ENCODE results near the gene ASTN2.
"Not testable (repeated sequence)": the region's sequence is repeated elsewhere in the genome, so short reads cannot be mapped to it uniquely, and the experiment has no call there.

ASTN2 gene

DNA sequence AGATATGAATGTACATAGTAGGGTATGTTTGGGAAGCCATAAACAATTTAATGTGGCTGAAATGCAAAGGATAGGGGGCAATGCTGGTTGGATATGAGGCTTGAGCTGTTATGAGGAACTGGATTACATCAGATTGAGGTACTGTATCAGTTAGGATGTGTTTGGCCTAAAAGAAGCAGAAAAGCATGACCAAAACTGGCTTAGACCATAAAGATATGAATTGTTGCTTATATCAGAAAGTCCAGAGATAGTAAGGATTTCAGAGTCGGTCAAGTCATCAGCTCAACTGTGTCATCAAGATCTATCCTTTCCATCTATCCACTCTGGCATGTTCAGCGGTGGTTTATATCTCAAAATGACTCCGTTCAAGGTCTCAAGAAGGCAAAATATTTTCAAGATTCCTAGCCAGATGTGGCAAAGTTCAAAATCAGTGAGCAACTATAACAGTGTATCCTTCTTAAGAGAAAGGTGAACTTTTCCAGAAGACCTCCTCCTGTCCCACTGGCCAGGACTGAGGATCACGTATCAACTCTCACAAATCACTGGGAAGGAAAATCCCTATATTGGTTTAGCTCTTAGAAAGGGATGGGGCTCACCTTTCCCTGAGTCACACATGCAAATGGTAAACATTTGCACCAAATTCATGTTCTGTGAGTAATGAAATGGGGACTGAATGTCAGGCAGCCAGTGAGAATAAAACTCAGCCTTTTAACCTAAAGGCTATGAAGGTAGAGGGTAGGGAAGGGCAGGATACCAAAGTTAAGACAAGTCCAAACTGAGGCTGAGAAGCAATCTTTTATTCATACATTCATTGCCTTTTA, 469.9 kb downstream of the ASTN2 start:
- DNase-seq, result no peak

- DNase-seq, result no peak
These were observed 470.9 kb downstream of the ASTN2 start for GRCh38 chr9:116943970-116944369.

GRCh38 chr9:116942593-116943061, 472.2 kb downstream of the ASTN2 start:
- DNase-seq, result no peak

DNA sequence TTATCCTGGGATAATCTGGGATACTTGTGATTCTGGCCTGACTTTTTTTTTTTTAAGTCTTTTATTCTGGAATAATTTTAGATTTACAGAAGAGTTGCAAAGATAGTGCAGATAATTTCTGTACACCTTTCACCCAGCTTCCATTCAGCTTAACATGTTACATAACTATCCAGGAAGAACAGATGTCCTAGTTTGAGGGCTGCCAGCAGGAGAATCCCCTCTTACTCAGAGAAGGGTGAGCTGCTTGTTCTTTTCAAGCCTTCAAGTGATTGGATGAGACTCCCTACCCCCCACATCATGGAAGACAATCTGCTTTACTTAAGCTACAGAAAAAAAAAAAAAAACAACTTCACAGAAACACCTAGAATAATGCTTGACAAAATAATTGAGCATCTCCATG, 473.6 kb downstream of the ASTN2 start:
- DNase-seq, result no peak

DNA sequence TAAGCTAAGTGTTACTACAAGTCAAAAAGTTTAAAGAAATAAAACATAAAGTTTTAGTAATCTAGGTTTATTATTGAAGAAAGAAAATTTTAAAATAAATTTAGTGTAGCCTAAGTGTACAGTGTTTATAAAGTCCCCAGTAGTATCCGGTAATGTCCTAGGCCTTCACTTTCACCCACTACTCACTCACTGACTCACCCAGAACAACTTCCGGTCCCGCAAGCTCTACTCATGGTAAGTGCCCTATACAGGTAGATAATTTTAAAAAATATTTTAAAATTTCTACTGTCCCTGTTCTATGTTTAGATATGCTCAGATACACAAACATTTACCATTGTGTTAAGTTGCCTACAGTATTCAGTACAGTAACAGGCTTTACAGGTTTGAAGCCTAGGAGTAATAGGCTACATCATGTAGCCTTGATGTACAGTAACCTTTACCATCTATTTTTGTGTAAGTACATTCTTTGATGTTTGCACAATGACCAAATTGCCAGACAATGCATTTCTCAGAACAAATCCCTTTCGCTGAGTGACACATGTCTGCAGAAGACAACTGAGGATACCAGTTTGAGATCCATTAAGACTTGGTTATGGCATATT, 474.1 kb downstream of the ASTN2 start:
- no peak for DNase-seq

DNA sequence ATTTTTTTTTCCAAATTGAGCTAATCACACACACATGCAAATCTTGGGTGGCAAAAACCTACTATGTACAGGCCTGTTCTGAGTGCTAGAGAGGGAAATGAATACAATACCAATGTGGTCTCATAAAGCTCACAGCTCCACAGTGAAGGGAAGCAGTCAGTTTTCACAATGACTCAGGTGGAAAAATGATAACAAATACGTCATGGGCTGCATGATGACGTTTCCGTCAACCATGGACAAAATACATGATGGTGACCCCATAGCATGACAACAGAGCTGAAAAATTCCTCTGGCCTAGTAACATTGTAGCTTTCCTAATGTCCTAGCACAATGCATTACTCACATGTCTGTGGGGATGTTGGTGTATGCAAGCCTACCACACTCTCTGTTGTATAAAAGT, 475.2 kb downstream of the ASTN2 start:
- DNase-seq, result no peak

GRCh38 chr9:116939161-116939560, 475.7 kb downstream of the ASTN2 start:
- DNase-seq, result no peak

DNA sequence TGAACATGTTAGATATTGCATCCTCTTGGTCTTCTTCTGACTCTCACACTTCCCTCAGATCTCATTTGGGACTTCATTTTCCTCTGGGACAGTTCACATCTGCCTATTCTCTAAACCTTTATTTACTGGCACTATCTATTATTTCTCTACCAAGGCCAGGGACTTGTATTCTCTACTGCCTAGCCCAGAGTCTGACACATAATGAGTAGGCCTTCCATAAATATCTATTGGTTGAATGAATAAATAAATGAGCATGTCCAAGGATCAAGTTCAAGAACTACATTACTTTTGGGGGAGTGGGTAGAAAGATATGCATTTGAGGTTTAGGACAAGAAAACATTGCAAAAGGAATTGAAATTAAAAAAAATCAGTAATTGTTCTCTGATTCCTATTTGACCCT, 477.5 kb downstream of the ASTN2 start:
- no peak for DNase-seq

- DNase-seq, result no peak
These were observed 479.5 kb downstream of the ASTN2 start for GRCh38 chr9:116935149-116935897.

DNA sequence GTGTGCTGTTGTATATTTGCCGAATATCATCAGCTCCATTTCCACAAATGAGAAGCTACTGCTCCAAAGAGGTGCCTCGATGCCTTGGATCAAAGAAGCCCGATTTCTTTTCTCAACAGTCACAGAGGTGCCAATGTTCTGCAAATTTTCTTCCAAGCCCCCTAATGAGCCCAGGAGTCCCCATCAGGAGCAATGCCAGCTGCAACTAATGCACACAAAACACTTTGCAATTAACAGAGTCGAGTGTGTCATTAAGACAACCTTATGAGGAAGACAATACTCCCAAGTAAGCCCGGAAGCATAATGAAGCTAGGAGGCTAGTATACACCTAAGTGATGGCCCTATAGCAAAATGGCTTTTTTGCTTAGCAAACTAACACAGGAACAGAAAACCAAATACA, 480.7 kb downstream of the ASTN2 start:
- no peak for DNase-seq

GRCh38 chr9:116933251-116933650, 481.6 kb downstream of the ASTN2 start:
- DNase-seq, result no peak

- DNase-seq, result no peak
These were observed 485.2 kb downstream of the ASTN2 start for GRCh38 chr9:116929621-116930020.

GRCh38 chr9:116928884-116929283, 486.0 kb downstream of the ASTN2 start:
- DNase-seq, result no peak

DNA sequence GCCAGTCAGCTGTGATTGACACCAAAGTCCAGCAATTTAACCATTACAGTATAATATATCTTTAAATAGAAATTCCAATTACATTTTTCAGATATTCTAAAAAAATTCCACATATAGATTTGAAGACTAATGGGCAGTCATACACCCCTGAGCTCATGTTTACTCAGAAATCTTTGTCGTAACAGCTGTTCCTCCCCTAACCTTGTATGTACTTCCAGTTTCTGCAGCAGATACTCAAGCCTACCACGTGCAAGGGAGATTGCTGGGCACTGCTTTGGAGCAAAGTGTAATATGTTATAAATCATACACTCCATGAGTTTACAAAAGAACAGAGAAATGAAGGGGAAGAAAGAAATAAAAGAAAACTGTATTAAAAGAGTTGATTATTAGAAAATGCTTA, 486.6 kb downstream of the ASTN2 start:
- no peak for DNase-seq

DNA sequence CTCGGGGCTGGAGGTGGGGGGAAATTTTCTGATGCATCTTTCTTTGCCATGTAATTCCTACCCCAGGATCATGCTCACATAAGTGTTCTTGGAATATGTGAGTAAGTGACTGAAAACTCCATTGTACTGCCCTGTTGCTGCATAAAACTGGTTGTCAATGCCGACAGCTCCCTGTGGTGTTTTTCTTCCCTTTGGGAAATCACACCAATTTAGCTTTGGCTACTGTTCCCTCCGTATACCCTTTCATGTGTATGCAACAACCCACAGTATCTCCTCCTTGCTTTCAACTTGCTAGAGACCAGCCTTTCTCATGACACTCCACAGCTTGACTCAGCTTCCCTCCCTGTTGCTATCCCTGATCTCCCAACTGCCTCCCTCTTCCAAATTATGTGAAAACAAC, 487.1 kb downstream of the ASTN2 start:
- no peak for DNase-seq

DNA sequence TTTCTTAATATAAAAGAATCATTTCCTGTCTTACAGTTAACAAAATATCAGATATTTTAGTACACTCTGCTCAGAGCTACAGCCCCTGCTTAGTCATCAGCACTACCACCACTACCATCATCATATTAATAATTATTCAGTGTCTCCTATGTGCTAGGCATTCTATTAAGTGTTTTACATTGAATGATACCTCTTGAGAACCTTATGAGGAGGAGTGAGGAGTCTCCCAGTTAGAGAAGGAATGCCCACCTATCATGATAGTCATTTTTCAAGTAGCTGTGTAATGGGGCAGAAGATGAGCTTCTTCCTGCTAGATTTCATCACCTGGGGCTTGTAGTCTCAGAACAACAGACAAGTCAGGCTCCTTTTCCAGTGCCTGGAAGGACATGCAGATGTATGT, 489.7 kb downstream of the ASTN2 start:
- DNase-seq, result no peak

DNA sequence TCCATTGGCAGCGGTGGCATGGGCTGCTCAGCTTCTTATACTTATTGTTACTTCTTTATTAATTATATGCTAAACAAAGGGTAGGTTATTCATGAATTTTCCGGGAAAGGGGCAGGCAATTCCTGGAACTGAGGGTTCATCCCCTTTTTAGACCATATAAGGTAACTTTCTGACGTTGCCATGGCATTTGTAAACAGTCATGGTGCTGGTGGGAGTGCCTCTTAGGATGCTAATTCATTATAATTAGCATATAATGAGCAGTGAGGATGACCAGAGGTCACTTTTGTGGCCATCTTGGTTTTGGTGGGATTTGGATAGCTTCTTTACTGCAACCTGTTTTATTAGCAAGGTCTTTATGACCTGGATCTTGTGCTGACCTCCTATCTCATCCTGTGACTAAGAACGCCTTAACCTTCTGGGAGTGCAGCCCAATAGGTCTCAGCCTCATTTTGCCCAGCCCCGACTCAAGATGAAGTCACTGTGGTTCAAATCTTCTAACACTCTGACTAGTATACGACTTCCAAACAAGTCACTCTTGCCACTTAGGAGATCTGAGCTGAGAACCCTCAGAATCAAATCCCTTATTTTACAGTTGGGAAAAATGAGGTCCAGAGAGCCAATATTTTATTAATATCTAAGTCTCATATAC, 490.3 kb downstream of the ASTN2 start:
- no peak for DNase-seq

DNA sequence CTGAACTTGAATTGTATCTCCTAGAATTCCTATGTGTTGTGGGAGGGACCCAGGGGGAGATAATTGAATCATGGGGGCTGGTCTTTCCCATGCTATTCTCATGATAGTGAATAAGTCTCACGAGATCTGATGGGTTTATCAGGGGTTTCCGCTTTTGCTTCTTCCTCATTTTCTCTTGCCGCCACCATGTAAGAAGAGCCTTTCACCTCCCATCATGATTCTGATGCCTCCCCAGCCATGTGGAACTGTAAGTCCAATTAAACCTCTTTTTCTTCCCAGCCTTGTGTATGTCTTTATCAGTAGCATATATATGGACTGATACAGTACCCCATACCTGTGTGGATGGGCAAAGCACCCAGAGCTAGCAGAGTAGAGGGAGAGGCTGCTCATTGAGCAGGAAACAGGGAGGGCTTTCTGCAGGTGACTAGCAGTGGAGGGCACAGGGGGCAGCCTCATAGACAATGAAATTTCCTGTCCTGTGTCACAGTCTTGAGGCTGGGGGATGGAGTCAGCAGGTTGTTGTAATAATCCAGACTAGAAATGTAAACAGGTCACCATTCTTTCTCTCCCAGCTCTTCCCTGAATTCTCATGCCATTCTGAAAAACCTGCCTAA, 496.9 kb downstream of the ASTN2 start:
- not testable (repeated sequence) for DNase-seq

DNA sequence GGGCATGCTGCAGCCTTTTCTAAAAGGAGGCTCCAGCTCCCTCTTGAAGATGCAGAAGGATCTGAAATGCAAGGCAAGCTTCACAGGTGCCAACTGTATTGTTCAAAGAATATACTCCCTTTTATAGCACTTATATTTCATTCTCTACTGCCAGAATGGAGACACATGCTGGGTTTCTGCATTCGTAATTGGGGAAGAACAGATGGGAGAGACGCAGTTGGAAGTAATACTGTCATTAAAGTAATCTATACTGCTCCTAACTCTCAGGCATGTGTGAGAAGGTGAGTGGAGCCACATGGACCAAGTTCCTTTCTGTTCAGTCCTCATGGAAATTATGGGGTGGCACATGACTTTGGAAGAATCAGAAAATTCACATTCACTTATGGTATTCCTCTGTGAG, 501.3 kb downstream of the ASTN2 start:
- DNase-seq, result no peak

DNA sequence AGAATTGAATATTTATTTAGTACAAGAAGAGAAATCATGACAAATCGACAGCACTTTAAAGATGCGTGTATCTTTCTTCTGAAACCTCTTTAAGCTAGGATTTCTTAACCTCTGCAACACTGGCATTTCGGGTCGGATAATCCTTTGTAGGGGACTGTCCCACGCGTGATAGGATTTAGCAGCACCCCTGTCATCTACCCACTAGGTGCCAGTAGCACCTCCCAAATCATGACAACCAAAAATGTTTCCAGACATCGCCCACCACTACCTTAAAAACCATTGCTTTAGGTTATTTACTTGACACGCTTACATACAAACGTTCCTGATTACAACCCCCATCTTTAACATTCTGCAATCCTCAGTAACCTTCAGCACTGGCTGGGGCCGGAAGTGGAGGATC, 504.7 kb downstream of the ASTN2 start:
- DNase-seq, result no peak

DNA sequence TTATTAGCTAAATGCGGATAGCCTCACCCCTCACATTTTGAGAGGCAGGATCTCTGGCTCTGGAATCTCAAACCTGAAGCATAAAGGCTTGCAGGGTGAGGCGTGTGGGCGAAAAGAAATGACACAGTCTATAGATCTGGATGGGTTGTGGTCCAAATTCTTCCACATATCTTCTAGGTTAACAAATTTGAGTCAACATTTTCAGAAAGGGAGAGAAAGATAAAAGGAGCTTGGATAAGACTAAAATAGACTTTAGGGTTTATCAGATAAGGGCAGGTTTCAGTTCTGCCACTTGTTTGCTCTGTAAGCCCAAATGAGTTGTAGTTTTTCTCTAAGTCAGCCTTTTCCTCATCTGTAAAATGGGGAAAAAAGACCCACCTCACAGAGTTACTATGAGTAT, 506.9 kb downstream of the ASTN2 start:
- no peak for DNase-seq

DNA sequence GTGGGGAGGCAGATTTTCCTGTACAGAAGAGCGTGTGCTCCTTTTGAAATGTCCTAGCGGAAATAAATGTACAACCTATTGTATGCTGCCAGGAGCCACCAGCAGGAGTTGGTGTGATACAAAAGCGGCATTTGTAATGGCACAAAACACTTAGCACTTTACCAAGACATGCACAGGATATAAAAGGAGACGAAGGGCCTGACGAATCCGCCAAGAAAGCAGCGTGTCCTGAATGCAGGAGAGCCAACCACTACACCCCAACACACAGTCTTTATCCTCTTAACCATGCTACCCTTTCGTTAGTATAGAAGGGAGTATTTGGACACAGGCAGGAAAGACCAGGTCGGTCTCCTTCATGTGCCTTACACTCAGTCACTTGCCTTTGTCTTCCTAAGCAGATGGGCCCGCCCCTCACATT, 509.7 kb downstream of the ASTN2 start:
- DNase-seq, result no peak

GRCh38 chr9:116904165-116904564, 510.7 kb downstream of the ASTN2 start:
- DNase-seq, result no peak

Data from effector CD4-positive, alpha-beta T cell (primary cell).